ENCODE measurements around the gene SLC22A17. TPM values are rescaled to one million over a fixed set of nuclear protein-coding genes. Genes with fewer than 3 reads are reported as not detected.
A peak's percentile ranks its signal among the peaks of the same experiment; 100 is the strongest.

Gene SLC22A17
- total and polyA plus RNA-seq, 2 of the 13 experiments (the other 11 are each of a cell fraction or from before 2014, with no cell fraction given) = 0.95 to 1.1 TPM

- TF ChIP-seq HNRNPK (IDR thresholded peaks at IDR 0.05; ENCODE audit: low read depth, low read length, poor library complexity, severe bottlenecking) = peak; percentile 75
- no peak for TF ChIP-seq ELF3 (CRISPR knock-in tag; IDR thresholded peaks at IDR 0.05)
- TF ChIP-seq ZNF556 (CRISPR knock-in tag; IDR thresholded peaks at IDR 0.05; ENCODE audit: borderline replicate concordance) = no peak
- no peak for TF ChIP-seq ZNF34 (CRISPR knock-in tag; IDR thresholded peaks at IDR 0.05; ENCODE audit: borderline replicate concordance)
- TF ChIP-seq FOXK1 (CRISPR knock-in tag; IDR thresholded peaks at IDR 0.05; ENCODE audit: borderline replicate concordance, low read depth) = no peak
- TF ChIP-seq ZNF7 (CRISPR knock-in tag; IDR thresholded peaks at IDR 0.05) = no peak
- TF ChIP-seq TEAD2 (CRISPR knock-in tag; IDR thresholded peaks at IDR 0.05) = no peak
- no peak for TF ChIP-seq RARG (CRISPR knock-in tag; IDR thresholded peaks at IDR 0.05; ENCODE audit: low read depth)
- TF ChIP-seq DNMT1 (CRISPR knock-in tag; IDR thresholded peaks at IDR 0.05) = no peak; the same call in 1 of the 2 replicates
- no peak for TF ChIP-seq MIXL1 (CRISPR knock-in tag; IDR thresholded peaks at IDR 0.05)
- TF ChIP-seq ZNF709 (CRISPR knock-in tag; IDR thresholded peaks at IDR 0.05) = no peak
- TF ChIP-seq ZNF256 (CRISPR knock-in tag; conservative IDR thresholded peaks at IDR 0.05) = no peak
- no peak for TF ChIP-seq ZNF468 (CRISPR knock-in tag; IDR thresholded peaks at IDR 0.05)
- no peak for TF ChIP-seq NR2F6 (IDR thresholded peaks at IDR 0.05)
- no peak for TF ChIP-seq NR2F6 (CRISPR knock-in tag; IDR thresholded peaks at IDR 0.05)
- TF ChIP-seq ZNF350 (CRISPR knock-in tag; IDR thresholded peaks at IDR 0.05; ENCODE audit: borderline replicate concordance, low read depth) = no peak
- TF ChIP-seq PHF5A (CRISPR knock-in tag; IDR thresholded peaks at IDR 0.05; ENCODE audit: low read depth, unreplicated experiment) = no peak
- no peak for TF ChIP-seq NR1H2 (CRISPR knock-in tag; IDR thresholded peaks at IDR 0.05; ENCODE audit: borderline replicate concordance, low read depth)
- no peak for TF ChIP-seq ATF7 (IDR thresholded peaks at IDR 0.05)
- TF ChIP-seq ATF7 (CRISPR knock-in tag; IDR thresholded peaks at IDR 0.05) = no peak
- no peak for TF ChIP-seq ZNF644 (CRISPR knock-in tag; IDR thresholded peaks at IDR 0.05; ENCODE audit: low read depth)
- no peak for TF ChIP-seq PRPF4 (IDR thresholded peaks at IDR 0.05; ENCODE audit: low read depth, low read length, poor library complexity, severe bottlenecking)
- no peak for TF ChIP-seq SNAI1 (CRISPR knock-in tag; IDR thresholded peaks at IDR 0.05; ENCODE audit: borderline replicate concordance)
- TF ChIP-seq NFYC (CRISPR knock-in tag; IDR thresholded peaks at IDR 0.05) = no peak
- no peak for TF ChIP-seq HNRNPL (IDR thresholded peaks at IDR 0.05; ENCODE audit: low read depth, low read length)
- no peak for TF ChIP-seq SRSF1 (optimal IDR thresholded peaks at IDR 0.05; ENCODE audit: low read depth, low read length)
- TF ChIP-seq CEBPG (CRISPR knock-in tag; IDR thresholded peaks at IDR 0.05) = no peak
- TF ChIP-seq SSRP1 (CRISPR knock-in tag; IDR thresholded peaks at IDR 0.05) = no peak
- TF ChIP-seq ATF6 (CRISPR knock-in tag; conservative IDR thresholded peaks at IDR 0.05) = no peak
- no peak for TF ChIP-seq AKAP8 (CRISPR knock-in tag; IDR thresholded peaks at IDR 0.05)
- TF ChIP-seq CTCF (CRISPR knock-in tag; IDR thresholded peaks at IDR 0.05) = peak; percentile 6
Observed at GRCh38 chr14:23352506-23353432, at the start of gene SLC22A17 (continued).
